Transverse colon (tissue), 4 donors: ENCODE measurements around the gene CFAP97.

Source experiments
- CTCF ChIP-seq, 5 experiments: fragments of 200-600 bp in 3 of 5; fragments of 450-650 bp in 2 of 5; sonication (generic) in 3 of 5; IDR thresholded peaks; 1 replicate in 2 of 5; 2 replicates in 3 of 5; pipeline ENCODE4 v1.5.1; 2016 to 2017; ENCODE audit warnings: antibody characterized with exemption in 5 of 5, inconsistent platforms in 3 of 5, mild to moderate bottlenecking in 2 of 5, moderate library complexity in 1 of 5
- EP300 ChIP-seq: sonication (generic); formaldehyde crosslinking; IDR thresholded peaks from one replicate; pipeline ENCODE4 v1.6.1; 2017; ENCODE audit warnings: antibody characterized with exemption, low read depth
- POLR2A ChIP-seq: fragments of 450-650 bp; IDR thresholded peaks from one replicate; pipeline ENCODE4 v1.6.1; 2016; ENCODE audit warnings: antibody characterized with exemption, mild to moderate bottlenecking, moderate library complexity
- POLR2AphosphoS5 ChIP-seq, 3 donors: sonication (generic); formaldehyde crosslinking; IDR thresholded peaks; one replicate each; pipeline ENCODE4 v1.6.1; 2016; ENCODE audit warnings: antibody characterized with exemption in 3 of 3

- TF ChIP-seq POLR2AphosphoS5 (IDR thresholded peaks at IDR 0.05) (no peak), CTCF (IDR thresholded peaks at IDR 0.05) (no peak), EP300 (no peak), POLR2A (no peak)
Observed at GRCh38 chr4:185139736-185140135, 64.1 kb downstream of the CFAP97 start.
